ENCODE results near the gene LMTK2.
"Not testable (repeated sequence)": the region's sequence is repeated elsewhere in the genome, so short reads cannot be mapped to it uniquely, and the experiment has no call there.

The LMTK2 gene

DNA sequence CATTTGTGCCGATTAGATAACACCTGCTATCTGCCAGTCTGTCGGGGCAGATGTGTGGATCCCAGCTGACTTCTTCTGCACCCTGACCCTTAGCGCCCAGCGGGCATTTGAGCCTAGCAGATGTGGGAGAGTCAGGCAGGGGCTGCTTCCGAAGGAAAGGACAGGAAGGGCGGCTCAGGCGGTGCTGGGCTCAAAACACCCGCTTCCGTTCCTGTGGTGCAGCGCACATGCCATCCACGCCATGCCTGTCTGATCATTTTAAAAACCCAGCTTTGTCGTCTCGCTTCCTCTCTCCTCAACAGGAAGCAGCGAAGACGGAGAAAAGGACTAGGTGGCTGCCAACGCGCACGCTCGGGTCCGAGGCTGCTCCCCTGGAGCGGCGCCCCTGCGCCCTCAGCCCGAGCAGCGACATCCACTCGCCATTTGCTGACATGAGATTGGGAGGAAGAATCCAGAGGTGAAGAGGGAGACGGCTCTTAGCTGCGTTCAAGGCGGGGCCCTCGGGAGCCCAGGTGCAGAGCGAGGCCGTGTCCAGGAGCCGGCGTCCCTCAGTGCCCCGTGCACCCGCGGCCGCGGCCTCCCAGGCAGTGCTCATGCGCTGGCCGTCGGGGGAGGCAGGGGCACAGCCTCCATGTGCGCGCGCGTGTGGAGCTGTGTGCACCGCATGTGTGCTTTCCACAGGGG, 98.6 kb downstream of the LMTK2 start:
- DNase-seq: no peak

DNA sequence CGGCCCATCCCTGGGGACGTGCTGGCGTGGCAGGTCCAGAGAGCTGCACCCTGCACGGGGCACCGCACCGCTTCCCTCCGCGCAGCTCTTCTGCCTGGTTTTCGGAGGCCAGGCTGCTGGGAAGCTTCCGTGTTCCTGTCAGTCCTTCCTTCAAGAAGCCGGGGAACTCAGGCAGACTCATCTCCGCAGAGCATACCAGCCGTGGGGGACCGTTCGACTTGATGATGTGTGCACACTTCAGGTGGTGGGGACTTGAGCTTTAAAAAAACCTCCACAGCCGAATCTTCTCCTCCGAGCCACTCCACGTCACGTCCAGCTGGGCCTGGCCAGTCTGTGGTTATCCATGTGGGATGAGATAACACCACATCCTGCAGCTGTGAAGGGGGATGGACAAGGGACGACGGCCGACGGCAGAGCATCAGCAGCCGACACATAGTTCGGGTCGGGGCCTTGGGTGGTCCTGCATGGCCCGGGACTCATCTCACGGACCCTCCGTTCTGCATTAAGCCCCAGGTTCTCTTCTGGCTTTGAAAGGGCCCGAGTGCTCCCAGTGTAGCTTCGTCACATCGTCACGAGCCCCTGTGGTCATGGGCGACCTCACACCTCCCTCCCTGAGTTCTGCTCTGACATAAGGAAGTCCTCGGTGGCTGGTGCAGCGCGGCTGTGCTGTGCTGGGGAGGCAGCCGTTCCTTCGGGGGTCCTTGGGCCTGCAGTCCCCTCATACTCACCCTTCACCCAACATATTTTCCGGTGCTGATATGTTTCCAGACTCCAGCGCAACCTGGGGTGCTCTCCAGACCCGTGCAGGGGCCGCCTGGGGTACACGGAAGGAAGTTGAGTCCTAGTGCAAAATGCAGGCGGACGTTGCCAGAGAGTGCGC, 100.0 kb downstream of the LMTK2 start:
- DNase-seq: no peak

DNA sequence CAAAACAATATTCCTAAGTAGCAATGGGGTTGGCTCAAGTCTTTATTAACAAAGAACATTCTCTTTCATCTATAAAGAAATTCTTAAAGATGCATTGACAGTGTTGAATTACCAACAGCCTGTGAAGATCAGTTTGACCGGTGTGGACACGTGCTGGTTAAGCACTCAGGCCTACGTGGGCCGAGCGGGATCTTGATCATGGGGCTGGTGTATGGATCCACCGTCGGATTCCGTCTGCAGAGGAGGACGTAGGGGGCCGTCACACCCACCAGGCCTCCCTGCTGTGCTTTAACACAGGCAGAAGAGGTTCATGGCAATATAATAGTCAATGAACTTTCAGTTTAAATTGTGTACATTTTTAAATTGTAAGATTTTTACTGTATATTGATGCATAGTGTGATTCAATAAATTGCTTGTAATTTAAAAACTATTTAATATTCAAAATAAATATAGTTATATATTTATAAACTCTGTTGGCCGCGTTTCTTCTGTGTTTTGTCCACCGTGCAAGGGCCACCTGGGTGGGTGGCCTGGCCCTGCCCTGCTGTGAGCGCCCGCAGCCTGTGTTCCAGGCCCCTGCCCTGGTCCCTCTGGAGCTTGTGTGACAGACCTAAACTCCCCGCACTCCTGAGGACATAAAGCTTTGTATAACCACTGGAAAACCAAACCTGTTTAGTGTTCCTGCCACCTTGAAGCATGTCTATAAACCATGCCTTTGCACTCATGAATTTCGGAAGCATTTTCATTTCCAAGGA, 102.7 kb downstream of the LMTK2 start:
- DNase-seq: no peak

DNA sequence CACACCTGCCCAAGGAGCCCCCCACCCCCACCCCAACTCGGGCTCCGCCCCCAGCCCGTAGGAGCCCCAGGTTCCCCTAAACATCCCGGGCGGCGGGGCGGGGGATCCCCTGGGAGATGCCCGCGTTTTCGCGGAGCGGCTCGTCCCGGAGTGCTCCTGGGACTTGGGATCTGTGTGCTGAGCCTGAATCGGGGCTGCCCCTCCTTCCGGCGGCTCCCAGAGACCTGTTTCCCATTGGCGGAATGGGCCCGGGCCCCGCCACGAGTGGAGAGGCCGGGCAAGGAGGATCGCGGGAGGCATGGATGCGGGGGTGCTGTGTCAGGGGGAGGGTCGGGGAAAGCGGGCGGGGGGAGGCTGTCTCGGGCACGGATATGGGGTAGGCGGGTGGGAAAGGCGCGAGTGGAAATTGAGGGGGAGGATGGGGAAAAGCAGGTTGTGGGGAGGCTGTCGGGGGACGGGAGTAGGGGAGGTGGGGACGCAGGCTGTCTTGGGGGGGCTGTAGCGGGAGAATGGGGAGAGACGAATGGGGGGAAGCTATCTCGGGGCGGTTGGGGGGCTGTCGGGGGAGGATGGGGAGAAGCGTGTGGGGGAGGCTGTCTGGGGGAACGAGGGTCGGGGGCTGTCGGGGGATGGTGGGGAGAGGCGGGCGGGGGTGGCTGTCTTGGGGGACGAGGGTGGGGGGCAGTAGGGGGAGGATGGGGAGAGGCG, 104.0 kb downstream of the LMTK2 start:
- no peak for DNase-seq

DNA sequence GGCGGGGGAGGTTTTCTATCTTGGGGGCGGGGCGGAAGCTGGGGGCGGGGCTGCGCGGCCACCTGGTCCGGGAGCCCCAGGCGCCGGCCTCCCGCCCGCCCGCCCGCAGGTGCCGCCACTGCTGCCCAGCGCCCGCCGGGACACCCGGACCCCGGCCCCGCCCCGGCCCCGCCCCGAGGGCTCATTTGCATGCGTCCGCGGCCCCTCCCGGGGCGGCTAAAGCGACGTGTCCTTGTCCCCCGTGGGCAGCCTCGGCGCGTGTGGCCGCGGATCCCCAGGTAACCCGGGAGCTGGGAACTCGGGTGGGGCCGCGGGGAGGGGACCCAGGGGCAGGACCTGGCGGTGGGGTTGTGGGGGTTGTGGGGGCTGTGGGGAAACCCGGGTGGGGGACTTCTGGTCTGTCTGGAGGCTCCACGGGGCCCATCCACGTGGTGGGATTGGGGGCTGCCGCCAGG, 104.6 kb downstream of the LMTK2 start, which contains the start of gene BHLHA15:
TSS of gene BHLHA15 (plus strand) at position 219 of the 455 bp plus-strand sequence. CDS start 871 bp downstream, outside the sequence.
- DNase-seq: no peak

DNA sequence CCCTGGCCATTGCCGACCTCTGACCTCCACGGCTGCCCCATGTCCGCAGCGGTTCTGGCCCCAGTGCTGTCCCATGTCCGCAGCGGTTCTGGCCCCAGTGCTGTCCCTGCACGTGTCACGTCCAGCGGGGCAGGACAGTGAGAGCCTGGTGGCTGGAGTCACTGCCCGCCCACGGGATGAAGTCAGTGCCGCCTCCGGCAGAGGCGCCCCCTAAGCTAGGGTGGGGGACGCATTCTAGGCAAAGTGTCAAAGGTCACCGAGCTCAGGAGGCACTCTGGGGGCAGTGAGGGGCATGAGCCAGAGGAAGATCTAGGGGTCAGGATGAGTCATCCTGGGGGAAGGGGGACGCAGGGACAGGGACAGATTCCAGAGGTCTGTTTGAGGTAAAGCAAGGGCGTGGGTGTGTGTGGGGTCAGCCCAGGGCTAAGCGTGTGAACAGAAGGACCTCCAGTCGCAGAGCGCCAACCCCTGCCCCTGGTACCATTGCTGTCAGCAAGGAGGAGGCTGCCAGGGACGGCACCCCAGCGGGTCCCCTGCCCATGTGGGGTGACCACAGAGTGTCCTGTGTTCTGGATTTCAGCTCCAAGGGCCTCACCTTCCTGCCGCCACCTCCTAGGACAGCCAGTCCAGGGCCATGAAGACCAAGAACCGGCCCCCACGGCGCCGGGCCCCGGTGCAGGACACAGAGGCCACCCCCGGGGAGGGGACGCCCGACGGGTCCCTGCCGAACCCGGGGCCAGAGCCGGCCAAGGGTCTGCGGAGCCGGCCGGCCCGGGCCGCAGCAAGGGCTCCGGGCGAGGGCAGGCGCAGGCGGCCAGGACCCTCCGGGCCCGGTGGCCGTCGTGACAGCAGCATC, 105.2 kb downstream of the LMTK2 start:
- DNase-seq: no peak

DNA sequence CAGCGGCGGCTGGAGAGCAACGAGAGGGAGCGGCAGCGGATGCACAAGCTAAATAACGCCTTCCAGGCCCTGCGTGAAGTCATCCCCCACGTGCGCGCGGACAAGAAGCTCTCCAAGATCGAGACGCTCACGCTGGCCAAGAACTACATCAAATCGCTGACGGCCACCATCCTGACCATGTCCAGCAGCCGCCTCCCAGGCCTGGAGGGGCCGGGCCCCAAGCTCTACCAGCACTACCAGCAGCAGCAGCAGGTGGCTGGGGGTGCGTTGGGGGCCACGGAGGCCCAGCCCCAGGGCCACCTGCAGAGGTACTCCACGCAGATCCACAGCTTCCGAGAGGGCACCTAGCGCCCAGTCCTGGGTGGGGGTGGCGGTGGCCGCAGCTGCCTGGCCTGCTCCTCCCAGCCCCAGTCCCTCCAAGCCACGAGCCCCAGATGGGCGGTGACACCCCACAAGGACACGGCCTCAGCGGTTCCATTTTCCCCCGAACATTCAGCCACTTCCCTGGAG, 105.9 kb downstream of the LMTK2 start:
- no peak for DNase-seq

DNA sequence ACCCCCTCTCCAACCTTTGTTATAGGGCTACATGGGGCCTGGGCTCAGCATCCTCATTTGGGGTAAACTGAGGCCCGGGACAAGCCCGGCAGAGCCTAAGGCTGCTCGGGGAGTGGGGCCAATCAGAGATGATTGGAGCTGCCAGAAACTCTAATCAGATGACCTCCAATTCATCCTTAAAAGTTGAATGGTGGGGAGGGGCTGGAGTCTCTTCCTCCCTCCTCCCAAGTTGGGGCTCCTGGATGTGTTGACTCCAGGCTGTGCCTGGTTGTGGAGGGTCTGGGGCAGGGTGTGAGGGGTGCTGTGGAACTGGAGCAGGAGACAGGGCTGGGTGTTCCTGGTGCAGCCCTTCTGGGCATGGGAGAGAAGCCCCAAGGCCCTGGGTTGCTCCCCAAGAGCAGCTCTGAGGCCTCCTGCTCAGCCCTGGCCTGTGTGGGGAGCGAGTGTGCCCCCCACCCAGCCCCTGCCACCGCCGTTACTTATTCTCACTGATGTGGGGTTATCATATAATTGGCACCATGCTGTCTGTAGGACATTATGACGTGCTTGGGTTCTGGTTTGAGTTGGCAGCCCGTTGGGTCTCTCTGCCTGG, 106.7 kb downstream of the LMTK2 start:
- no peak for DNase-seq

DNA sequence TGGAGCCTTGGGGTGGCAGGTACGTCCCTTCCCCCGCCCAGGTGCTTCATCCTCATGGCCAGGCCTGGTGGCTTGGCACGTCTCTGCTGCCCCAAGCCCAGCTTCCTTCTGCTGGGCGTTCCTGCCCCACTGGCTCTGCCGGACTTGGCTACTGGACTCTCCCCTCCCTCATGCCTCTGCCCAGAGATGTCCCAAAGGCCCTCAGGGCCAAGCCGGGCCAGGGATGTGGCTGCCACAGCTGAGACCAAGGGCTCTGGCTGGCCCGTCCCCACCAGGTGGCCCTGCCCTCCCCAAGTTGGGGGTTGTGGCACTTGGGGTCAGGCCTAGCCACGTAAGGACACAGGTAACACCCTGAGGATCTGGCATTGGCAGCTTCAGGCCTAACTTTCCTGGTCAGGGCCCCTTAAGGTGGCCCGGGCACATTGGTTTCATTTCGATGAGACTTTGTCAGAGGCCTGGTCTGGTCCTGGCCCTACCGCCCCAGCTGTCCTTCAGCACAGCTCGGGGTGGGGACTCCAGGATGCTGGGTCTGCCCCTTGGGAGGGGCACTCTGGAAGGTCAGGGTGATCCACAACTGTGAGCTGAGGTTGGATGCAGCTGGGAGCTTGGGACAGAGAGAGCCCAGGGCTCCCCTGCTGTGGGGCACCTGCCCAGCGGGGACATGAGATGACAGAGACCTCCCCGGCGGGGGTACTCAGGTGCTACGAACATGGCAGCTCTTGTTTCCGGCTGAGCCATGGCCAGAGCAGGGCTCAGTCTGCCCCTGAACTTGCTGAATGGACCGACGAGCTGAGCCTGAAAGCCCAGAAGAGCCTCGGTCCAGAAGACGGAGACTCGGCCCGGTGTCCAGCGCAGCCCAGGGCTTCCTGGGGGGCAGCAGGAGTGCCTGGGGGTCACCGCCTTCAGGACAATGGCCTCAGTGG, 107.5 kb downstream of the LMTK2 start:
- DNase-seq: no peak

DNA sequence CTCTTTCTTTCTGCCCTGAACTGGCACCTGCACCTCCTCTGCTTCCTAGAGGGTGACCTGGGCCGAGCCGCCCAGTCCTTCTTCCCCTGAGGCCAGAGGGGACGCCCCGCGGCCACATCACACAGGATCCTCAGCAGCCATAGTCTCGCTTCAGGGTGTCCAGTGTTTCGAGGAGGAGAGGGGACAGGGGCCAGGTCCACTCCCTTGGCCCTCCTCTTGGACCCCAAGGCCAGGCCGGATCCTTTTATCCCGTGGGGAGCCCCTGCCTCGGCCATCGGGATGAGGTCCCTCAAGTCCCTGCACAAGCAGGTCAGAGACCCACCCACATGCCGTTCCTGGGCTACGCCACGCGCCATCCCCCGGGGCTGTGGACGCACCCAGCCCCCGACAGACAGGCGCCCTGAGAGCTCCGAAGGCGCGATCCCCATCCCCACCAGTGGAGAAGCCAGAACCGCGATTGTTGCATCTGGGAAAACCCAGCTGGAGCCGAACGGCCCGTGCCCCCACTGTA, 108.2 kb downstream of the LMTK2 start:
- DNase-seq: no peak

DNA sequence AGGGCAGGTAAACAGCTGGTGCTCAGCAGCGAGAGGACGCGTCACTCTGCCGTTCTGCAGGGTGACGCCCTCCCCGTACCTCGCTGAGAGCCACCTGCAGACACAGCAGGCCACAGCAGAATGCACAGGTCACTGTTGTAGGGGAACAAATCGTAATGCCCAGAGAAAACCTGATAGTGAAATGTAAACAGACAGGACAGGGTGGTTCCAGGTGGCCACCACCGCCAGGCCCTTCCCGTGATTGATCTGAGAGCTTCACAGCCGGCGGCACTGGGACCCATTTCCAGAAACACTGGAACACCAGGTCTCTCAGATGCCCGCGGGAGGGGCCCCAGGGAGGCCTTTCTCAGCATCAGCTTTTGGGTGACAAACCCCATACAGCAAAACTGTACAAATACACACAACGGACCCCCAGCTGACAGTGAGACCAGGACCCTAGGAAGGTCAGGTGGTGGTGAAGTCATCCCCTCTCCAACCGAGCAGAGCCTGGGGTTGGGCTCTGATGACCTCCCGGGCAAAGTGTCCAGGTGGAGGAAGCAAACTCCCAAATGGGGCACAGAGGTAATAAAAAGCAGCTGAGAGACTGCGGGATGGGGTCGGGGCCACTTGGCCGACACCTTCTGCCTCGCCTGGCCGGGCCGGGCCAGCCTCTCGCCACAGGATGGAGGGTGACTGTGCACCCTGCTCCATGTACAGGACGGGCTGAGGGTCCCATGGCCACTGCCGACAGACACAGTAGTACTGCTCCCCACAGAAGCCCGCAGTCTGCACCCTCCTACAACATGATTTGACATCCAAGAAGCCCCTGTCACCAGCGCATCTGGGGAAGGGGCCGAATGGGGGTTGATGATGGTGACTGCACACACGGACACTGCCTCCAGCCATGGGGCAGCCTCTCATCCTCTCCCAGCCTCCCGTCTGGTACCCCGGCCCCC, 109.2 kb downstream of the LMTK2 start:
- DNase-seq: no peak

DNA sequence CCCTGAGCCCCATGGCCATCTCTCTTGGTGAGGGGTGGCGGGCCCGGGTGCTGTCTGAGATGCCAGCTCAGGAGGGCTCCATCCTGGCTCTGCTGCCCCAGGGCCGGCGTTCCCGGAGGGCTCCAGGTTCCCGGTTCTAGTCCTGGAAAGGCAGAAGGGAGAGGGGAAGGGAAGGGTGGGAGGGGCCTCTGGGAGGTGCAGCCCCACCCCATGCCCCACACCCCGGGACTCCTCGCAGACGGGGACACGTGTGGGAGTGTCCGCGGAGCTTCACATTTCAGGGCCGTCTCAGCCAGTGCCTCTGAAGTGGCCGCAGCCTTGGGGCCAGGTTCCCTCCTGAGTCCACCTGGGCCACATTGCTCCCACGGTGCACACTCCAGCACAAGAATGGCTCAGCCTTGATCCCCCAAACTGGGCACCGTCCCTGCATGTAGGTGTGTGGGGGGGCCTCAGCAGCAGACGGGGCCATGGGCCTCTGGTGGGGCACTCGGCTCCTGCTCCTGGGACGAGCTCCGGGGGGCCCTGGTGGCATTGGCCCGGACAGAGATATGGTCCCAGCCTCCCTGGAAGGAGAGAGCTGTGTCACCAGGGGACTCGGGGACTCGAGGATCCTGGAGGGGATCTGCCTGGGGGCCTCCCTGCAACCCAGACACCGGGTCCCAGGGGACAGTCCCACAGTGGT, 110.4 kb downstream of the LMTK2 start:
- DNase-seq: no peak

DNA sequence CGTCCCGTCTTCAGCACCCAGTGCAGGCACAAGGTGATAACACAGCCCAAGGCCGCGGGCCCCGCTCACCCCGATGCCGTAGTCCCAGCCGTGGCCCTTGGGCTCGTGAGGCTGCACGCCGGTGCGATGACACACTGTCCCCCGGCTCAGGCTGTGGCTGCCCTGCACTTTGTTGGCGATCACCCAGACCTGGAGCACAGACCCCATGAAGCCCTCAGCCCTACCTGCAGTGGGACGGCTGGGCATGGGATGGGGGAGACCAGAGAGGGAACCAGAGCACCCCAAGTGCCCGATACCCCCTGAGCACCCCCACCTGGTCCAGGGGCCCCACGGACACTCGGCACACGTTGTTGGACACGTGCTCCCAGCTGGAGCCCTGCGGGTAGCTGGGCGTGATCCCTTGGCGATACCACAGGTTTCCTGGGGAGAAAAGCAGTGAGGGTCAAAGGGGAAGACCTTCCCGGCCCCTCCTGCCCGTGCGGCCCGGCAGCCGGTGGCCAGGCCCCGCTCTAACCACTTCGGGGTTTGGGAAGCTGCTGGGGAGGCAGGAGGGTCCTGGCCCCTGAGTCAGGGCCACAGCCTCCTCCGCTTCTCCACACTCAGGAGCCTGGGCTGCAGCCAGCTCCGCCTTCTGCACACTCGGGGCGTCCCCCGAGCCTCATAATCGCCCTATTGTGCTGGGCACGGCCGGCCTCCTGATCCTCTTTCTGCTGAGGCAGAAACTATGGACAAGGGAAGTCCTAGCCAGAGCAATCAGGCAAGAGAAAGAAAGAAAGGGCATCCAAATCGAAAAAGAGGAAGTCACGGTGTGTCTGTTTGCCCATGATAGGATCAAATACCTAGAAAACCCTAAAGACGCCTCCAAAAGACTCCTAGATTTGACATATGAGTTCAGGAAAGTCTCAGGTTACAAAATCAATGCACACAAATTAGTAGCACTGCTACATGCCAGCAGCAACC, 111.2 kb downstream of the LMTK2 start:
- no peak for DNase-seq

DNA sequence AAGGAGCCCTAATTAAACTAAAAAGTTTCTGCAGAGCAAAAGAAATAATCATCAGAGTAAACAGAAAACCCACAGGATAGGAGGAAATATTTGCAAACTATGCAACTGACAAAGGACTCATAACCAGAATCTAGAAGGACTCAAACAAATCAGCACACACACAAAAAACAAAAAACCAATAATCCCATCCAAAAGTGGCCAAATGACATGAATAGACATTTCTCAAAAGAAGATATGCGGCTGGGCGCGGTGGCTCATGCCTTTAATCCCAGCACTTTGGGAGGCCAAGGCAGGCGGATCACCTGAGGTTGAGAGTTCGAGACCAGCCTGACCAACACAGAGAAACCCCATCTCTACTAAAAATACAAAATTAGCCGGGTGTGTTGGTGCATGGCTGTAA, 112.7 kb downstream of the LMTK2 start:
- DNase-seq: not testable (repeated sequence)

DNA sequence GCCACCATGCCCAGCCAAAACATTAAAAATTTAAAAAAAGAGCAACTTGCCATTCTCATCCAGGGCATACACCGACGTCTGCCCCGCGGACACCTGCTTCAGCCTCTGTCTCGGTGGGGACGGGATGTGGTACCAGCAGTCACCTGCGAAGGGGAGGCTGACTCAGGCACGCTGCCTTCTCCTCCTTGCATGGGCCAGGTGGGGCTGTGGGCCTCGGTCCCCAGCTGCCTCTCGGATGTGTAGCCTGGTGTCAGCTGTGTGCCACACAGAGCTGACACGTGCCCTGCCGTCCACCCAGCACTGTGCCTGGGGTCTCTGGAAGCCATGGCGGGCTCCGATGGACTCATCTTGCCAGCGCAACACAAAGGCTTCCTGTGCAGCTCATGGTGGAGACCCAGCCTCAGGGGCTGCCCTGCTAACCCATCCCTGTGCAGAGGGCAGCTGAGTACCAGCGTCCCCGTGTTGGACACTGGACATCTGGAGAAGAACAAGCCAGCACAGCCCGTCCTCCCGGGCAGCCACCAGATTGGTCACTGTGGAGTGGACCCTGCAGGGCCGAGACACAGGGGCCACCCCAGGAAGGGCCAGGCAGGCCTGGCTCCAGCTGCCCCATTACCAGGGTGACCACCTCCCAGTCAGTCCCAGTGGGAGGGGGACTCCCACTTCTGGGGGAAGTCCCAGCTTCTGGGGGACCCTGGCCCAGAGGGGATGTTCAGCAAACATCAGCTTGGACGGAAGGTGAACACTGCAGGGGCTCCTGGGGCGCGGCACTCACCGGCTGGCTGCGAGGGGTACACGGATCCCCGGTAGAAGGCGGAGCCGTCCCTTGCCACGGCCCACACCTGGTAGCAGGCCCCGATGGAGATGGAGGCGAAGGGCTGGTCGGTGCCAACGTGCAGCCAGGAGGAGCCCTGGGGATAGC, 115.2 kb downstream of the LMTK2 start:
- no peak for DNase-seq

Data from T-helper 9 cell (primary cell).